Trophoblast cell (in vitro differentiated cells and primary cell): ENCODE measurements around the gene IYD.

Source experiments
- DNase-seq, 2 donors: peaks; one replicate each; pipeline ENCODE4 v3.0.0-alpha.2; 2016
- H2AFZ ChIP-seq: 2 replicates; pipeline ENCODE4 v1.6.1; 2013; ENCODE audit warnings: low read length, moderate library complexity, mild to moderate bottlenecking; ENCODE audit not compliant: insufficient read depth, poor library complexity
- H2AK5ac ChIP-seq: 2 replicates; pipeline ENCODE4 v1.6.1; 2013; ENCODE audit warnings: mild to moderate bottlenecking, low read length
- H2BK120ac ChIP-seq: 2 replicates; pipeline ENCODE4 v1.6.1; 2013; ENCODE audit warnings: low read length, mild to moderate bottlenecking, moderate library complexity; ENCODE audit not compliant: insufficient read depth, poor library complexity
- H2BK12ac ChIP-seq: 2 replicates; pipeline ENCODE4 v1.6.1; 2013; ENCODE audit warnings: mild to moderate bottlenecking, low read length, moderate library complexity
- H2BK5ac ChIP-seq: 2 replicates; pipeline ENCODE4 v1.6.1; 2013; ENCODE audit warnings: low read length, low read depth, moderate library complexity, mild to moderate bottlenecking; ENCODE audit not compliant: poor library complexity
- H3K14ac ChIP-seq: 2 replicates; pipeline ENCODE4 v1.6.1; 2013; ENCODE audit warnings: mild to moderate bottlenecking, low read length
- H3K18ac ChIP-seq: 2 replicates; pipeline ENCODE4 v1.6.1; 2013; ENCODE audit warnings: mild to moderate bottlenecking, low read length
- H3K23ac ChIP-seq: 2 replicates; pipeline ENCODE4 v1.6.1; 2013; ENCODE audit warnings: low read length
- H3K27ac ChIP-seq: 2 replicates; pipeline ENCODE4 v1.5.1; 2013; ENCODE audit warnings: low read depth, mild to moderate bottlenecking, inconsistent platforms, low read length, moderate library complexity
- H3K27me3 ChIP-seq: 2 replicates; pipeline ENCODE4 v1.6.1; 2013; ENCODE audit warnings: inconsistent platforms, mild to moderate bottlenecking, low read length, moderate library complexity; ENCODE audit not compliant: insufficient read depth
- H3K36me3 ChIP-seq, 2 experiments: 1 replicate in 1 of 2; 2 replicates in 1 of 2; pipeline ENCODE4 v1.6.1; 2013; ENCODE audit warnings: low read length in 2 of 2, mild to moderate bottlenecking in 2 of 2, moderate library complexity in 1 of 2; ENCODE audit not compliant: insufficient read depth in 2 of 2, control insufficient read depth in 1 of 2
- H3K4ac ChIP-seq: 2 replicates; pipeline ENCODE4 v1.6.1; 2013; ENCODE audit warnings: low read depth, mild to moderate bottlenecking, low read length, moderate library complexity
- H3K4me1 ChIP-seq, 2 experiments: 1 replicate in 1 of 2; 2 replicates in 1 of 2; pipeline ENCODE4 v1.6.1; 2013; ENCODE audit warnings: low read length in 2 of 2, mild to moderate bottlenecking in 2 of 2, moderate library complexity in 1 of 2; ENCODE audit not compliant: insufficient read depth in 2 of 2, control insufficient read depth in 1 of 2
- H3K4me2 ChIP-seq: 2 replicates; pipeline ENCODE4 v1.6.1; 2013; ENCODE audit warnings: inconsistent platforms, mild to moderate bottlenecking, low read length, moderate library complexity
- H3K4me3 ChIP-seq: 2 replicates; pipeline ENCODE4 v1.5.1; 2013; ENCODE audit warnings: mild to moderate bottlenecking, low read depth, low read length, inconsistent platforms
- H3K79me1 ChIP-seq: one replicate; pipeline ENCODE4 v1.6.1; 2013; ENCODE audit warnings: low read length
- H3K79me2 ChIP-seq: 2 replicates; pipeline ENCODE4 v1.6.1; 2013; ENCODE audit warnings: low read length, mild to moderate bottlenecking; ENCODE audit not compliant: control insufficient read depth, insufficient read depth, poor library complexity
- H3K9ac ChIP-seq: 2 replicates; pipeline ENCODE4 v1.6.1; 2013; ENCODE audit warnings: mild to moderate bottlenecking, low read length
- H3K9me3 ChIP-seq: 2 replicates; pipeline ENCODE4 v1.6.1; 2013; ENCODE audit warnings: low read depth, mild to moderate bottlenecking, control low read depth, inconsistent platforms, low read length; ENCODE audit not compliant: insufficient read depth
- H4K12ac ChIP-seq: 2 replicates; pipeline ENCODE4 v1.6.1; 2013; ENCODE audit warnings: low read depth, mild to moderate bottlenecking, low read length, moderate library complexity
- H4K8ac ChIP-seq: 2 replicates; pipeline ENCODE4 v1.6.1; 2013; ENCODE audit warnings: low read depth, mild to moderate bottlenecking, low read length, moderate library complexity
- H4K91ac ChIP-seq: one replicate; pipeline ENCODE4 v1.6.1; 2013; ENCODE audit warnings: low read depth, mild to moderate bottlenecking, low read length, moderate library complexity
- WGBS: extraction: QIAGEN DNeasy Blood & Tissue Kit; methylation state at CpG from one replicate; pipeline ENCODE4 v1.1.7; 2013; ENCODE audit warnings: missing lambda C conversion rate; ENCODE audit not compliant: insufficient read length, insufficient coverage; ENCODE audit errors: extremely low coverage; 5-methylcytosine and 5-hydroxymethylcytosine counted together

IYD gene

DNA sequence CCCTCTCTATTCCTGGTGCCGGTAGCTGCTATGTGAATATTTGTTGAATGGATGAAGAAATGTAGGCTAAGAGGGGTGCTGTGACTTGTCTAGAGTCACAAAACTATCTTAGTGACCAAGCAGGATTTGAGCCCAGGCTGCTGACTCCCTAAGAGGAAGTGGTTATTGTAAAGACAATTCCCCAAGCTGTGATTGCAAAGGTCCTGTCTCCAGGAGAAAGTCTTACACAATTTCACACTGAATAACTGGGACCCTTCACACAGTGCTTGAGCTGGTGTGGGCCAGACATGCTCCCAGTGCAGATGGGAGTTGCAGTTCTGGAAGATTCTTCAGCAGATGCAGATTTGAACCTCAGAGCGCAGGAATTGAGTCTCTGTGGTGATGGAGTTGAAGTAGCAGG lies 38.1 kb downstream of the IYD start:
- WGBS, result no CpG with 5 or more reads among the region's 2 CpGs
- Histone ChIP-seq H3K79me1 (no peaks in the 10 kb centered on the region), H3K9ac (no peak overlapping the region), H2AK5ac (no peak overlapping the region), H3K4ac (no peak overlapping the region), H3K36me3 (no peaks in the 10 kb centered on the region), H2BK5ac (no peak overlapping the region), H2BK120ac (no peak overlapping the region), H3K79me2 (no peaks in the 10 kb centered on the region), H3K4me2 (no peak overlapping the region), H3K9me3 (no peaks in the 10 kb centered on the region), H3K4me1 (no peaks in the 10 kb centered on the region), H3K4me3 (no peak overlapping the region), H4K91ac (no peak overlapping the region), H3K18ac (no peak overlapping the region), H3K27ac (no peak overlapping the region), H3K14ac (no peak overlapping the region), H2AFZ (no peak overlapping the region), H3K27me3 (peaks cover 3% of the 10 kb centered on the region), H3K23ac (no peak overlapping the region), H4K12ac (no peak overlapping the region), H4K8ac (no peak overlapping the region), H2BK12ac (no peak overlapping the region)
- DNase-seq, result no peak

DNA sequence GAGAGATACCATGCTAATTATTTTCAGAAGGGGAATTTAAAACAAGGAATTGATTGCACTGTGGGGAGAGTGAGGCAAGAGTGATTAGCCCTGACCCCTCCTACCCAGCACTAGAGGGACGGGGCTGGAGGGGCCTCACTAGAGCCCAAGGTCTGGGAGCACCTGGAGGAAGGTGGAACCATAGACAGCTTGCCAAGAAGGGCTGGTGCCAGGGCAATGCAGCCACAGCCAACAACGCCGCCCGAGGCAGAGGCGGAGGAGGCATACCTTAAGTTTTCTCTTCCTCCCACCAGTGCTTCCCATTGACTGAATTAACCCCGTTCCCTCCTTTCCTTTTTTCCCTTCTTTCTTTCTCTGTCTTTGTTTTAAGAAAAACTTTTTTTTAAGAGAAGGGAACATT lies 40.0 kb downstream of the IYD start:
- no peak overlapping the region for H4K91ac ChIP-seq
- H3K27ac ChIP-seq, result no peak overlapping the region
- H3K79me1 ChIP-seq, result no peaks in the 10 kb centered on the region
- H3K14ac ChIP-seq, result no peak overlapping the region
- no peak overlapping the region for H3K23ac ChIP-seq
- no peak overlapping the region for H4K8ac ChIP-seq
- H4K12ac ChIP-seq, result no peak overlapping the region
- WGBS, result no CpG with 5 or more reads among the region's 6 CpGs
- no peak overlapping the region for H2BK120ac ChIP-seq
- H3K4ac ChIP-seq, result no peak overlapping the region
- no peak for DNase-seq
- H3K9ac ChIP-seq, result no peak overlapping the region
- no peaks in the 10 kb centered on the region for H3K36me3 ChIP-seq
- no peak overlapping the region for H2AK5ac ChIP-seq
- no peak overlapping the region for H2BK12ac ChIP-seq
- H3K79me2 ChIP-seq, result no peaks in the 10 kb centered on the region
- H2AFZ ChIP-seq, result no peak overlapping the region
- H3K27me3 ChIP-seq, result peaks cover 3% of the 10 kb centered on the region
- H3K18ac ChIP-seq, result no peak overlapping the region
- H3K4me3 ChIP-seq, result no peak overlapping the region
- H2BK5ac ChIP-seq, result no peak overlapping the region
- H3K9me3 ChIP-seq, result no peaks in the 10 kb centered on the region
- H3K4me1 ChIP-seq, result no peaks in the 10 kb centered on the region
- H3K4me2 ChIP-seq, result no peak overlapping the region

DNA sequence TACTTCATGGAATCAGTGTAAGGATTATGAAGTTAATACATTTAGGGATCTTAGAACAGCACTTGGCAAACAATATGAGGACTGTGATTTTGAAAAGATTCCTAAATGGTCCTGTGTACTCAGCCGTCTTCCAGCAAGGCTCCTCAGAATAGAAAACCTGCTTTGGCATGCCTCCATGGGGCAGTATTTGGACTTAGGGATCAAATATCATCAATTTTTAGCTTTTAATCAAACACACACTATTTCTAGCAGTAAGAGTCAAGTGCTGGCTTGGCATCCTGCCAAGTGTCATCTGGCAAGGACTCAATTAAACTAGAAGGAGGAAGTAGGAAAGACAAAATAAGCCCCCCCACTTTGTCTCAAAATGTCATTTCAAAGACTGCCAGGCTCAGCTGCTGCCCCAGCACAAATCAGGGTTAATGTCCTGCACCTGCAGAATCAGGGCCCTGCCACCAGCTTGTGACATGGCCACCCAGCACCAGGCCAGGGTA lies 40.8 kb downstream of the IYD start:
- H2BK5ac ChIP-seq, result no peak overlapping the region
- no peak overlapping the region for H3K4me3 ChIP-seq
- no CpG with 5 or more reads among the region's 1 CpG for WGBS
- H3K14ac ChIP-seq, result no peak overlapping the region
- H3K27me3 ChIP-seq, result peaks cover 3% of the 10 kb centered on the region
- H3K79me2 ChIP-seq, result no peaks in the 10 kb centered on the region
- H4K91ac ChIP-seq, result no peak overlapping the region
- H3K23ac ChIP-seq, result no peak overlapping the region
- no peak overlapping the region for H2BK120ac ChIP-seq
- no peak overlapping the region for H3K4me2 ChIP-seq
- H4K12ac ChIP-seq, result no peak overlapping the region
- H3K79me1 ChIP-seq, result no peaks in the 10 kb centered on the region
- H3K36me3 ChIP-seq, result no peaks in the 10 kb centered on the region
- H3K9ac ChIP-seq, result no peak overlapping the region
- no peak overlapping the region for H3K27ac ChIP-seq
- no peaks in the 10 kb centered on the region for H3K4me1 ChIP-seq
- no peaks in the 10 kb centered on the region for H3K9me3 ChIP-seq
- H3K4ac ChIP-seq, result no peak overlapping the region
- no peak overlapping the region for H2BK12ac ChIP-seq
- peak in 1 of 2 donors; percentile 11 for DNase-seq
- no peak overlapping the region for H2AFZ ChIP-seq
- no peak overlapping the region for H4K8ac ChIP-seq
- H2AK5ac ChIP-seq, result no peak overlapping the region
- no peak overlapping the region for H3K18ac ChIP-seq

DNA sequence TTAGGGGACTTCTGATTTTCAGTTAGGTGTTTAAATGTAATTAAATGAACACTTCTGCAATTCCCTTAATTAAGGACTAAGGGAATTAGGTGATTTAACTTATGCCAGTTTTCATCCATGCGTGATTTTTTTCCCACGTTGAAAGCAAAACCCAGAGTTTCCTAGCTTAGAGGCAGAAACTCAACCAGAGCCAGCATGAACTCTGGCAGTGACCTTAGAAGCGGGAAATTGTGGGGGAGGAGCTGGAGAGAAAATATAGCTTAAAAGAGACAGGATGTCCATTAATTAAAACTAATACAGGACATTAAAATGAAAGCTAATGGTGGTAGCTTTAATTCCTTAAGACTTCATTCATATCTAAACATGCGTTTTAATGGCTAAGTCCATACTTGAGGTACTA lies 41.6 kb downstream of the IYD start:
- Histone ChIP-seq H3K27ac (no peak overlapping the region), H3K18ac (no peak overlapping the region), H3K4me2 (no peak overlapping the region), H2BK120ac (no peak overlapping the region), H3K27me3 (peaks cover 3% of the 10 kb centered on the region), H3K4me3 (no peak overlapping the region), H3K79me2 (no peaks in the 10 kb centered on the region), H4K8ac (no peak overlapping the region), H3K9ac (no peak overlapping the region), H3K9me3 (no peaks in the 10 kb centered on the region), H2AK5ac (no peak overlapping the region), H3K4ac (no peak overlapping the region), H2BK5ac (no peak overlapping the region), H4K12ac (no peak overlapping the region), H3K4me1 (no peaks in the 10 kb centered on the region), H2AFZ (no peak overlapping the region), H3K14ac (no peak overlapping the region), H3K23ac (no peak overlapping the region), H3K79me1 (no peaks in the 10 kb centered on the region), H3K36me3 (no peaks in the 10 kb centered on the region), H2BK12ac (no peak overlapping the region), H4K91ac (no peak overlapping the region)
- no CpG with 5 or more reads among the region's 4 CpGs for WGBS
- DNase-seq, result no peak
